GM19328 (cell line): ENCODE data around the gene PRKAR1A.

ENCODE experiments used
- ATAC-seq: cut with Tn5 transposase; IDR thresholded peaks from one replicate; pipeline ENCODE4 v1.9.1; 2021; ENCODE audit warnings: mild to moderate bottlenecking, moderate library complexity; ENCODE audit not compliant: unreplicated experiment

The PRKAR1A gene

GRCh38 chr17:68541816-68542215, 29.6 kb downstream of the PRKAR1A start:
- no peak for ATAC-seq

GRCh38 chr17:68542698-68543463, 30.7 kb downstream of the PRKAR1A start:
- no peak for ATAC-seq

DNA sequence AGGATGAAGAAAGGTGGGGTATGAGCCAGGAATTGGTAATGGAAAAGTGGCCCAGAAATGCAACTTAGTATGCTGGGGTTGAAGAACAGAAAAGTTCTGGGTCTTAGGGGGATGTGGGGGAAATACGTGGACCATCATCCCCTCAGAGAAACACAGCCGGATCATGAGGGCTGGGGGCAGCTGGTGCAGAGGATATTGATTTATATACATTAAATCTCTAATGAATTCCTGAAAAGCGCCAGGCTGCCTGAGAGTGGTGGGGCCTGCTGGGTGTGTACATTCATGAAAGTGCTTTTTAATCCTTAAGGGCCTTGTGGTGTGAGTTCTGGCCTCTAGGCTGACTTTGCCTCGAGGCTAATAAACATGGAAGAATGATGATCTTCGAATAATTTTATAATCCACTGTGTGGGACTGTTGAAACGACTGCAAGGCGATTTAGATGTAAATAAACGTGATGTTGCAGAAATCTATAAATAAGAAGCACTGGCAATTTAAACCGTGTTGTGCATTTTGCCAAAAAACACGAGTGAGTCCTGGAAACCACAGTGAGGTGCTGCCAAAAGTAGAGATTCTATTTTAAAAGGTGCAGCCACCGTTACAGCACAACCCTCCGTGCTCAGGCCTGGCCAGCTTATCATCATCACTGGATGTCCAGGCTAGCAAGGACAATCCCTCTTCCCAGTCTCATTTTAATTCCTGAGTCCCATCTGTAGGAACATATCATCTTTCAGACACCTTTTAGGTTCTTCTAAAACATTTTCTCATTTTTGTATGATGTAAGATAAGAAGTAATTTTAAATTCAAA, 32.1 kb downstream of the PRKAR1A start:
- ATAC-seq: no peak

DNA sequence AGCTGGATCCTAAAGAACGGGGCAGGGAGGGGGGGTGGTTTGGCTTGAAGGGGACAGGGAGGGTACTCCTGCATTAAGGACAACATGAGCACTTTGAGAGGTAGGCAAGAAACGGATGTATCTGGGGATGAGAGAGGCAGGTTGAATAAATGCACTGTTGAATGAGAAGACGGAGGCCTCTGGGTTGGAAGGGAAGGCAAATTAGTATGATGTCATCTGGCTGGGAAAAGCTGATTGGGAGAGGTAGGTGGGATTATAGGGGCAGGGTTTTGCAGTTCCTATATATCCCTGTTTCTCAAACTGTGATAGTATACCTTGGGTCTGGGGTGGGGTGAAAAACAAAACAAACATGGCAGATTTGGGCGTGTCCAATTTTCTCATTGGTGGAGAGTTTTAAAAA, 44.3 kb downstream of the PRKAR1A start:
- ATAC-seq: no peak

- ATAC-seq: no peak
These were observed 47.1 kb downstream of the PRKAR1A start for GRCh38 chr17:68559316-68559715.

DNA sequence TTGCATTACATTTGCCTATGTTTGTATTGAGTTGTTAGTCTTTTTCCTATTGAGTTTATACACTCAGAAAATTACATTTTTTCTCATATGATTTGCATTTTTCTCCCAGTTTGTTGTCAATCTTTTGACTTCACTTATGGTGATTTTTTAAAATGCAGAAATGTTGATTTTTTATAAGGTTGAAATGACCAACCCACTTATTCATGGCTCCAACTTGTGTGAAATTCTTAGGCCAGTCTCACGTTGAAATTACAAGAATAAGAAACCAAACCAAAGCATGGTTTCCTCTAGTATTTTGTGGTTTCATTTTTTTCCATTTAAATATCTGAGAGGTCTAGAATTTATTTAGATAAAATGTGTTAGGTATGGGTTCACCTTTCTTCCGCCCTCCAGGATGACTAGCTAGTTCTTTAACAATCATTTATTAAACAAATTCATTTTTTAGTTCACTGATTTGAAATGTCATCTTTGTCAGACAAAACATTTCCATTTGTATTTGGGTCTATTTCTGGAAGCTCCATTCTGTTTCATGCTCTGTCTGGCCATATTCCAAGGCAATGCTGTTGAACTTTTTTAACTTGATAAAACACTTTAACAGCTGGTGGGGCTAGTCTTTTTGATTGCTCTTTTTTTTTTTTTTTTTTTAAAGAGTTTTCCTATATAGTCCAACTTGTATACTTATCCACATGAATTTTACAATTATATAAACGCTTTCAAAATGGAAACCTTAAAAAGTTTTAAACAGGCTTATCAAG, 48.9 kb downstream of the PRKAR1A start:
- no peak for ATAC-seq

DNA sequence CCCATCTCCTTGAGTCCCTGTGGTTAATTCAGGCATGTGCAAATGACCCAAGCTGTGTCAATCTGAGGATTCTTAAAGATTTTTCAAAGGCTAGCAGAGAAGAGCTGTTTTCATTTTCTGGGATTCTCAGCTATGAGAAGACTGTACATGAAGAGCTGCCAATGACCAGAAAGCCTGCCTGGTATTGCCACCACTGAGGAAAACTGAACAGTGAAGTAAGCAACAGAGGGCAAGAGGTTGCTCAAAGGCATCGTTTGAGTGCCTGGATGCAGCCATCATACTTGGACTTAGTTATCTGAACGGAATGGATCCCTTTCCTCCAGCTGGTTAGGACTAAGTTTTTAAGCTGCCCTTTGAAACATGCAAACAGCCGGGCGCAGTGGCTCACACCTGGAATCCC, 50.5 kb downstream of the PRKAR1A start:
- ATAC-seq: no peak

GRCh38 chr17:68564415-68565111, 52.3 kb downstream of the PRKAR1A start:
- no peak for ATAC-seq

GRCh38 chr17:68565661-68566441, 53.6 kb downstream of the PRKAR1A start:
- ATAC-seq: no peak

GRCh38 chr17:68566442-68566738, 54.2 kb downstream of the PRKAR1A start:
- ATAC-seq: no peak

DNA sequence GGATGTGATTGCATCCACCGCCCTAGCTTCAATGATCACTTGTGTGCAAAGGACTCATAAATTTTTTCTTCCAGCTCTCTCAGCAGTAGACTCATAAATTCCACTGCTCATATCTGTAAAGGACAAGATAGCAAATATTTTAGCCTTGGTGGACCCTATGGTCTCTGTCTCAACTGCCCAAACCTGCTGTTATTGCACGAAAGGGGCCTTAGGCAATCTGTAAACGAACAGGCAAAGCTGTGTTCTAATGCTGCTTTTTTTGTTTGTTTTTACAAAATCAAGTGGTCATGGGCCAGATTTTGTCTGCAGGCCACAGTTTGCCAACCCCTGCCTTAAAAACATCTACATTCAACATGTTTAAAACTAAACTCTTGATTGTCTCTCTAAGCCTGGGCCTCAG, 54.8 kb downstream of the PRKAR1A start:
- no peak for ATAC-seq

GRCh38 chr17:68567581-68567980, 55.4 kb downstream of the PRKAR1A start:
- ATAC-seq: no peak

GRCh38 chr17:68568581-68568980, 56.4 kb downstream of the PRKAR1A start:
- ATAC-seq: no peak

DNA sequence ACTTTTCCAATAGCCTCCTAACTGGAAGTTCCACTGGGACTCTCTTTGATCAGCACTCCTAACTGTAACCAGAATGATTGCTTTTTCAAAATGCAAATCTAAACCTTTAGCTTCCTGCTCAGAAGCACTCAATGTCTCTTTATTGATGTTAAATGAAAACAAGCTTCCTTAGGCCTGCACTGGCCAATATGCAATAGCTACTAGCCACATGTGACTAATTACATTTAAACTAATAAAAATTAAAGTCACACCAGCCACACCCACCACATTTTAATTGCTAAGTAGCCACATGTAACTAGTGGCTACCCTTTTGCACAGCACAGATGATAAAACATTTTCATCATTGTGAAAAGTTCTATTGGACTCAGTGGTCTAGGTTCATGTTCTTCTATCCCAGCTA, 57.1 kb downstream of the PRKAR1A start:
- ATAC-seq: no peak

- ATAC-seq: no peak
These were observed 58.3 kb downstream of the PRKAR1A start for GRCh38 chr17:68570526-68570925.

DNA sequence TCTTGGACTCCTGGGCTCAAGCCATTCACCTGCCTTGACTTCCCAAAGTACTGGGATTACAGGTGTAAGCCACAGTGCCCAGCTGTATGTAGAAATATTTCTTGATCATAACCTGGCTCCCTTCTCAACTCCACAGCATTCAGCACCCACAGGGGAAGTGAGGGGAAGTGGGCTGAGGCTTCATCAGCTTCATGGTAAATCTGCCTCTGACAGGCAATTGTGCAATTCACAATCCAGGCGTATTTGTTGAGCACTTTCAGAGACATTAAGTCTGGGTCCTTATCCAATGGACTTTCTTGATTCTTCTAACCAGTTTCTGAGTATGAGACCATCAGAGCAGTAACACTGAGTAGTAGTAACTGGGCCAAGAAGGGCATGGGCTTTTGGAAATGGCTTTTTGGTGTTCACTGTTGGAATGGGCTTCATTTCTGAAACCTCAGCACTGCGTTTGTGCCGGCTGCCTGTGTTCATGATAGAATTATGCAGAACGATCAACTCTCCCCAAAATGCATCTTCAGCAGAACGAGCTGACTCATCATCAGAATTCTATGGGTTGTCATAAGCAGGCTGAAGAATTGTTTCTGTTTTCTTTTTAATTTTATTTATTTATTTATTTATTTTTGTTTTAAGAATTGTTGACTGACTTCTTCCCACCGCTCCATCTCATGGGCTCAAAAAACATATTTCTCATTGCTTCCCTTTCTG, 60.1 kb downstream of the PRKAR1A start:
- no peak for ATAC-seq

DNA sequence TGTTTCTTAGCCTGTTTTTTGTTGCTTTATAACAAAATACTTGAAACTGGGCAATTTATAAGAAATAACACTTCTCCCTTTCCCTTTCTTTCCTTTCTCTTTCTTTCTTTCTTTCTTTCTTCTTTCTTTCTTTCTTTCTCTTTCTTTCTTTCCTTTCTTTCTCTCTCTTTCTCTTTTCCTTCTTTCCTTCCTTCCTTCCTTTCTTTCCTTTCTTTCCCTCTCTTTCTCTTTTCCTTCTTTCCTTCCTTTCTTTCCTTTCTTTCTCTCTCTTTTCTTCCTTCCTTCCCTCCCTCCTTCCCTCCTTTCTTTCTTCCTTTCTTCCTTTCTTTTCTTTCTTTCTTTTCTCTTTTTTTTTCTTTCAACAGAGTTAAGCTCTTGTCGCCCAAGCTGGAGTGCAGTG, 61.1 kb downstream of the PRKAR1A start:
- ATAC-seq: no peak

DNA sequence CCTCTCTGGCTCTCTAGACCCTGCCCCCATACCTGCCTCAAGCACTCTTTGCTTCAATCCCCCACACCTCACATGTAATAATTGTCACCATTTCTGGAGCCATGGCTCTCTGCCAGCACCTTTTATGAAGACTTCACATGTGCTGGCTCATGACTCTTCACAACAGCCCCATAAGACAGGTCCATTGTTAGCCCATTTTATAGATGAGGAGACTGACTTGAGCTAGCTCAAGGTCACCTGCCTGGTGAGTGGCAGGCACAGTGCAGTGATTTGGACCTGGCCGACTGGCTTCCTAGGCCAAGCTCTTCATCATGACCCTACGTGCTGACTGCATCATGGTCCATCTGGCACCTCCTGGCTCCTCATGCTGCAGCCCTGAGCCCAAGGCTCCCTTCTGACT, 63.9 kb downstream of the PRKAR1A start:
- ATAC-seq: no peak

DNA sequence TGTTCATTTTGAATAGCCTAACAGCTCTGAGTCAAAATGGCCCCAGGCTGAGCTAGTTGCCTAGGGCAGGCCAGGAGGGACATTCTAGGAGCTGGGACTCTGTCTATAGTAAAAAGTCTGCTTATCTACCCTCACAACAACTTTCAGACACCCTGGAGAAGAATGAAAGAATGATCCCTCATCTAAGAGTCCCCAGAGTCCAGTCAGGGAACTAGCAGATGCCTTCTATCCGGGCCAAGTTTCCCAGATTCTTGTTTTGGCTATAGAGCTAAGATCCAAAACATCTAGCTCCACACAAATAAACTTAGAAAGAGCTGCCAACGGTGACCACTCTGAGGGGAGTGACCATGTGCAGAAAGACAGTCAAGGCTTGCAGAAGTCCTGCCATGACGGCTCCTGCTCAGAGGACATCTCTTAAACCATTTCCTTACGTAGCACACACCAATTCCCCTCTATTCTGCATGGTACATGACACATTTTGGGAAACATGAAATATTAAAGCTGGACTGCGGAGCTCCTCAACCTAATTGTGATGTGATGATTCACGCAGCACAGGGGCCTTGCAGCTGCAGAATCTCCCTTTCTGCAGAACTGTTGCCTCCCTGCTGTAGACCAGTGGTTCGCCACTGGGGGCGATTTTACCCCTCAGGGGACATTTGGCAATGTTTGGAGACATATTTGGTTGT, 64.7 kb downstream of the PRKAR1A start:
- ATAC-seq: no peak
